ENCODE data around the gene CYP2W1.
A peak's percentile ranks its signal among the peaks of the same experiment; 100 is the strongest.
"Not testable (repeated sequence)": the region's sequence is repeated elsewhere in the genome, so short reads cannot be mapped to it uniquely, and the experiment has no call there.

The CYP2W1 gene

DNA sequence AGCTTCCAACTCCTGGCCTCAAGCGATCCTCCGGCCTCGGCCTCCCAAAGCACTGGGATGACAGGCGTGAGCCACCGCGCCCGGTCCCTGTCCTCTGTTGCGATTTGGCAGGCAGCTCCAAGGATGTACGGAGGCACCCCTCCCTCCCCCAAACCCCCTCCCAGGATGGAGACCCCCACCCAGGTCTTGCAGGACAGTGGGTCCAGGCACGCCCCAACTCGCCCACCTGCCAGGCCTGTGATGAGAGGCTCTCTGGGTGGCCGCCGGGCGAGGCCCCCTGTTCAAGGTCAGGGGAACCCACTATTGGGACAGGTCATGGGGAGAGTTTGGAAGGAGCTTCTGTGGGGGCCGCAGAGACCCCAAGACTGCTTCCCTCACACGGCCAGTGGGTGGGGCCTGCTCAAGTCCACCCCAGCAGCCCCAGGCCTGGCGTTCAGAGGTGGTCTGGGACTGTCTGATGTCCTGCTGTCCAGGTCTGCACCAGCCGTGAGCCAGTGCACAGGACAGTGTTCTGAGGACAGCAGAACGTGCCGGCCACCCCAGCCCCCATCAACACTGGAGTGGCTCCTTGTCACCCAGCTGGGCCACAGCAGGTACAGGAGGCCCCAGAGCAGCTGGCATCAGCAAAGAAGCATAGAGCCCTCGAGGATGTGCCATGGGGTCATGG, 31.0 kb upstream of the CYP2W1 start:
- ATAC-seq: no peak

DNA sequence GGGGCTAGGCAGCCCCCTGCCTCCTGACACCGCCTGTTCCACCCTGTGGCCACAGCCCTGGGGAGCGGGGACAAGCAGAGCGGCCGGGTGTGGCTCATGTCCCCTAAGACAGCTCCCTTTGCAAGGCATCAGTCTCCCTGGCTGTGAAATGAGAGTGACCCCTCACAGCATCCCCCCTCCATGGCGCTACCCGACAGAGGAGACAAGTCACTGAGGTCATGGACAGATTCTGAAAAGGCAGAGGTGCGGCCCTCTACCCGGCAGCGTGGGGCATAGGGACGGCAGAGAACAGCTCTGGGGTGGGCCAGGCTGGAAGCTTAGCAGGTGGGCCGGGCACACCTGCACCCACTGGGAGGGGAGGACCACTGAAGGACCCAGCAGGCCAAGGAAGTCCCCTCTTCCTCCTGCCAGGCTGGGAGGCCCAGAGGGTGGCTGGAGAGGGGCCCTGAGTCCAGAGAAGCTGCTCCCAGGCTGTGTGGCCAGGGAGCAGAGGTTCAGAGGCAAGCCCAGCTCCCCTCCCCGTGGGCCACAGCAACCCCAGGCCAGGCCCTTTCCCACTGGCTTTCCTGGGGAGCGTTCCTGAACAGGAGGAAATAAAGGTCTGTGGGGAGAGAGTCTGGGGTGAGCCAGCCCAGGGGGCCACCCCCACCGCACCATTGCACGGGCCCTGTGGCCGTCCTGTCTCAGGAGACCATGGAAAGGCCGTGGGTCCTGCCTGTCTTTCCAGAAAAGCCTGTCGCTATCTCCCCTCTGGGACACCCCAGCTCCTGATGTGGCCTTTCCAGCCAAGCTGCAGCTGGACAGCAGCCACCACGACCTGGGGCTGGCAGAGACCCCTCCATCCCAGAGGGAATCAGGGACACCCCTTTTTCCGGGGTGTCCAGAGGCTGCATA, 30.2 kb upstream of the CYP2W1 start:
- no peak for ATAC-seq

DNA sequence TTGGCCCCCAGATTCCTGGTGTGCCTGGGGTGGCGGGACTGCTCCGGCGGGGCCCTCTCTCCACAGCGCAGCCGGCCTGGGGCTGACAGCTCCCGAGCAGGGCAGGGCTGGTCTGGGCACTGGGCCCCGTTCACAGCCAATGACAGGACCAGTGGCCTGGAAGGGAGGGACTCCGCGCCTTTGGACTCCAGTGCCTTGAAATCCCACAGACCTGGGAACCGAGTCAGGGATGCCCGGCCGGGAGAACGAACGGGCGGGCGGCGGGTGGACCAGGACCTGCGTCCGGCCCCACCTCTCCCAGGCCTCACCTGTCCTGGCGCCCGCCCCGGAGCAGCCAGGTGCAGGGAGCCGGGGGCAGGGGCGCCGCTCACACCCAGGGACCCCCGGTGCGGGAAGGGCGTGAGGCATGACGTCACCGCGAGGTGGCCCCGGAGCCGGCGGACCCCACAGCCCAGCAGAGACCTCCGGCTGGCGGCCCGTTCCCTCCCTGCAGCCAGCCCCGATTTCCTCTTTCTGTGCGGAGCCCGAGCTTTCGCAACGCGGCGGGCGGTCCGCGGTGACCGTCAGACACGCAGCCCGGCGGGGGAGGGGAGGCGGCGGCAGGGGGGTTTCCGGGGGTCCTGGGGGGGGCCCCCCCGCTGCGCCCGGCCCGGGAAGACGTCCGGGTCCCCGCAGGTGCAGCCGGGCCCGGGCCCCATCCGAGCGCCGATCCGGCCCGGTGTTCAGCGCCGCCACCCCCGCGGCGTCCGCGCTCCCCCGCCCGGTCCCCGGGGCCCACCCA, 29.2 kb upstream of the CYP2W1 start:
- peak; percentile 15 to 30 for ATAC-seq

DNA sequence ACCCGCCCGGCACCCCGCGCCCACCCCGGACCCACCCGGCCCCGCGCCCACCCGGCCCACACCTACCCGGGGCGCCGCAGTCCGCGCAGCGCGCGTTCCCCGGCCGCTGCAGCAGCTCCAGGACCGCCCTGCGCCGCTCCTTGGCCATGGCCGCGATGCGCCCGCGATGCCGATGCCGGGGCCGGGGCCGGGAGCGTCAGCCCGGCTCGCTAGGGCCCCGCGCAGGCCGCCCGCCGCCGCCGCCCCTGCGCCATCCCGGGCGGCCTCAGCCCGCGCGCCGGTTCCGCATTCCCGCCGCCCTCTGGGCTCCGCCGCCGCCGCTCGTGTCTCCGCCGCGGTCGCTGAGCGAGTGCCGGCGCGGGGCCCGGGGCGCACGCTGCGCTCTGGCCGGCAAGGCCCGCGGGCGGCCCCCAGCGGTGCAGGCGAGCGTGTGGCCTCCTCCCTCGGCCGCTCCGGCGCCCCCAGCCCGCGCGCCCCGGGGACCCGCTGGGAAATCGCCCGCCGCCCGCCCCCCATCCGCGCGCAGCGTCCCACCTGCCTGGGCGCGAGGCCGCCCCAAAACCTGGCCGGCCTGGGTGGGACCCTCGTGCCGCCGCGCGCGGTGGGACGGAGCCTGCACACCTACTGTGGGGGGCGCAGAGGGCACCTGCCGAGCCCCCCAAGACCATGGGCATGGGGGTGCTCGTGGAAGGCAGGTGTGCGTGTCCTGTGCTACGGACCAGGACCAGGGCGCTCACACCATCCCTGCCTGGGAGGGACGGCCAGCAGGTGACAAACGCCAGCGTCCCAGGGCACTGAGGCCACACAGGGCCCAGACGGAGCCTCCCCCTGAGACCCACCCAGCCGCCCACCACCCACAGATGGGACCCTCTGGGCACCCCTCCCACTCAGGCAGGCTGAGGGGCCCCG, 28.4 kb upstream of the CYP2W1 start, which contains the start of gene ADAP1:
Gene ADAP1, minus strand, starts transcription at position 351 of the 909 bp plus-strand sequence. Its CDS starts 203 bp downstream, at position 148.
- ATAC-seq: peak; percentile 84 to 87

DNA sequence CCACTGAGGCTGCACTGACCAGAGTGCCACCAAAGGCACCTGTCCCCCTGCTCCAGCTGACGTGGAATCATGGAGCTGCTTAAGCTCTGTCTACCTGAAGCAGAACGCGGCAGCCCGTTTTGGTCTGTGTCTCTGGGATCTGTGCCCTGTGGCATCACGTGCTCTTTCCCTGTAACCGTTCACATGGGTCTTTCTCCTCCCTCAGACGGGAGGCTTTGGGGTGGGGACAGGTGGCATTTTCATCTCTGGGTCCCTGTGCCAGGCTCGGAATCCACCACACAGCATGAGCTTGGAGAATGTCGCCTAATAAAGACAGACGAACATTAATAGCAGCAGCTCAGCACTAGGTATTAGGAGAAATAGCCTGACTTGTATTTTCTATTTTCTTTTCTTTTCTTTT, 26.9 kb upstream of the CYP2W1 start:
- no peak for ATAC-seq

DNA sequence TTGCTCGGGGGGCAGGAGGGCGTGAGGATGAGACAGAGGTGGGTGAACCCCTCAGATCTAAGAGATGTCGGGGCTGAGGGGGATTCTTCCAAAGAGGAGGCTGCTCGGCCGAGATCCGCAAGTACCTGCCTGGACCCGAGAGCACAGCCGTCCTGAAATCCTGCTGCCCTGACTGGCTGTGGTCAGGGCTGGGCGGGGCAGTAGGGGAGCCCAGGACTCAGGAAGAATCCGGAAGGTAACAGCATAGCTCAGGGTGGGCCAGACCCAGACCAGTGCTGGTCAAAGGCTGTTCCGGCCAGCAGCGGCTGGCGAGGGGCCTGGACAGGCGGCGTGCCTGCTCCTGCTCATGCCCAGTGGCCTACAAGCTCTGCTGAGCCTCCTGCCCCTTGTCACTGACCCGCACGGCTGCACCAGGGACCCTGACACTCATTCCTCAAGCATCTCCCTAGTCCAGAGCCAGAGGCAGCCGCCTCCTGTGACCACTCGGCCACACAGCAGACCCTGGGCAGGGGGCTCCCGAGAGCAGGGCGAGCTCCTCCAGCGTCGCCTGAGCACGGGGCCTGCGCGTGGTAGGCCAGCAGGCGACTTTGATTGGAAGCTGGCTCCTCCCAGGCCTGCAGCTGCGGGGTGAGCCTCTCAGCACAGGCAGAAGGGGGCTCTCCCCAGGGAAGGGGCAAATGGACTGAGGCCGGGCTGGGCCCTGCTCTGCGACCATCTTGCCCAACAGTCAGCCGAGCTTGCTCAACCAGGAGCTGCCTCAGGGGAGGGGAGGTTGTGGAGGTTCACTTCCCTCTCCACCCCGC, 25.4 kb upstream of the CYP2W1 start:
- ATAC-seq: no peak

DNA sequence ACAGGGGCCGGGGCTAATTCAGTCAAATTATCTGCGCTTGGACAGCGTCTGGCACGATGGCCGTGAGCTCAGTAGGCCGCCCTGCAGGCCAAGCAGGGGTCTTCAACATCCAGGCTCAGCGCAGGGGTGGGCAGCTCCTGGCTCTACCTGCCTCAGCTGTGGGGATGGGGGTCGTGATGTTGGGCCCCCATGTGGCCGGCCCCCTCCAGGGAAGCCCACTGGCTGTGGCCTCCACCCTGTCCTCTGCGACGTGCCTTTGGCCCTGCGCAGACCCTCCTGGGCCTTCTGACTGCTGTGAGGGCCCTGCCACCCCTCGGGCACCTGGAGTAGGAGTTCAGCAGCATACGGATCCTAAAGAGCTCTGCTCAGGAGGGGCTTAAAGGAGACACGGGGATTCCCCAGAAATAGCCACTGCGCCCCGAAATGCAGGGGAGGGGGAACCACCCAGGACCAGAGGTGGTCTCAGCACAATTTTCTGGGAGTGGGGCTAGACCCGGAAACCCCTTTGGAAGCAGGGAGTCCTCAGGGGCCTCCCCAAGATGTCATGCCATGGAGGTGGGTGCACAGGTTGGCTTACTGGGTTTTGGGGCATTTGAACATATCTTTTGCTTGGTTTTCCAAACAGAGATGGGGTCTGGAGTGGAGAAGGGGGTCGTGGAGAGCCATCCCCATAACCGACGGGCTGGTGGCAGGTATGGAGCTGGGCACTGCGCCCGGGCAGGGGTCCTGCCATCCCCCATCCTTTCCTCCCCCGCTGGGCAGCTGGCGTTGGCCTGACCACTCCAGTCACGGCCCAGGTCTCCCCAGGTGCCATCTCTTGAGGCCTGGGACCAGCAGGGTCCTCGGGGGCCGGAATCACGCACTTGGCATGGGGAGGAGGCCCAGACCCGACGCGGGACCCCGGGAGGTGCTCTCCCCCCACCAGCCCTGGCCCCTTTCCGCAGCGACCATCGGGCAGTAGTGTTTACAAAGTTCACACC, 24.5 kb upstream of the CYP2W1 start:
- no peak for ATAC-seq

DNA sequence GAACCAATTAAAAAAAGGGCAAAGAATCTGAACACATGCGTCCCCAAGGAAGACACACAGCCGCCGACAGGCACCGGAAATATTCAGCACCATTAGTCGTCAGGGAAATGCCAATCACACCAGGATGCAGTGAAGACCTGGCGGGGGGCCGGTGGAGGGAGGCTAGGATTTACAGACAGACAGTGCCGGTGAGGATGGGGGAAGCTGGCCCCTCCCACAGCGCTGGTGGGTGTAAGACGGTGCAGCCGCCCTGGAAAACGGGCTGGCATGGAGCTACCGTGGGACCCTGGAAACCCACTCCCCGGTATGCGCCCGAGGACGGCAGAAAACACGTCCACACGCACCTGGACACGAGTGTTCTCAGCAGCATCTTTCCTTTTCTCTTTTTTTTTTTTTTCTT, 23.7 kb upstream of the CYP2W1 start:
- ATAC-seq: no peak

DNA sequence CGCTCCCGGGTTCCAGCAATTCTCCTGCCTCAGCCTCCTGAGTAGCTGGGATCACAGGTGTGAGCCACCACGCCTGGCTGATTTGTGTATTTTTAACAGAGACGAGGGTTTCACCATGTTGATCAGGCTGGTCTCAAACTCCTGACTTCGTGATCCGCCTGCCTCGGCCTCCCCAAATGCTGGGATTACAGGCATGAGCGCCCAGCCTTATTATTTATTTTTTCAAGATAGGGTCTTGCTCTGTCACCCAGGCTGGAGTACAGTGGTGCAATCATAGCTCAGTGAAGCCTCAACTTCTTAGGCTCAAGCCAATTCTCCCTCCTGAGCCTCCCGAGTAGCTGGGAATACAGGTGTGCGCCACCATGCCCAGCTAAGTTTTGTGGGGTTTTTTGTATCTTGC, 23.2 kb upstream of the CYP2W1 start:
- not testable (repeated sequence) for ATAC-seq

DNA sequence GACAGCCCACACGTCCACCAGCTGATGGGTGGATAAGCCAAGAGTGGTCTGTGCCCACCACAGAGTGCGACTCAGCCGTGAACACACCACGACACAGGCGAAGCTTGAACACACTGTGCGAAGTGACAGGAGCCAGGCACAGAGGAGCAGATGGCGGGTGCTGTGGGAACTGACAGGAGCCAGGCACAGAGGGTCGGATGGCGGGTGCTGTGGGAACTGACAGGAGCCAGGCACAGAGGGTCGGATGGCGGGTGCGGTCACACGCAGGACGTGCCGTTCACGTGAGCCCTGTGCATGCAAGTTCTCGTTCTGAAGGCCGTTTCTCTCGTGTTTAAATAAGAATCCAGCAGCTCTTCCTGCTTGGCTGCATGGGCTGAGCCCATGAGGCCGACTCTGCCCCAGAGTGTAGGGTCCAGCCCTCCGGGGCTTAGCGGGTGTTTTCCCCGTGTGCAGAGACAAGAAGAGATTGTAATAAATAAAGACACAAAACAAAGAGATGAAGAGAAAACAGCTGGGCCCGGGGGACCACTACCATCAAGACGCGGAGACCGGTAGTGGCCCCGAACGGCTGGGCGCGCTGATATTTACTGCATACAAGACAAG, 22.6 kb upstream of the CYP2W1 start:
- ATAC-seq: no peak

DNA sequence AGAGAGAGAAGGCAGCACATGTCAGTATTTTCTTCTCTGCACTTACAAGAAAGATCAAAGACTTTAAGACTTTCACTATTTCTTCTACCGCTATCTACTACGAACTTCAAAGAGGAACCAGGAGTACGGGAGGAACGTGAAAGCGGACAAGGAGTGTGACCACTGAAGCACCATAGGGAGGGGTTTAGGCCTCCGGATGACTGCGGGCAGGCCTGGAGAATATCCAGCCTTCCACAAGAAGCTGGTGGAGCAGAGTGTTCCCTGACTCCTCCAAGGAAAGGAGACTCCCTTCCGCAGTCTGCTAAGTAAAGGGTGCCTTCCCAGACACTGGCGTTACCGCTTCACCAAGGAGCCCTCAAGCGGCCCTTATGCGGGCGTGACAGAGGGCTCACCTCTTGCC, 22.0 kb upstream of the CYP2W1 start:
- ATAC-seq: not testable (repeated sequence)

DNA sequence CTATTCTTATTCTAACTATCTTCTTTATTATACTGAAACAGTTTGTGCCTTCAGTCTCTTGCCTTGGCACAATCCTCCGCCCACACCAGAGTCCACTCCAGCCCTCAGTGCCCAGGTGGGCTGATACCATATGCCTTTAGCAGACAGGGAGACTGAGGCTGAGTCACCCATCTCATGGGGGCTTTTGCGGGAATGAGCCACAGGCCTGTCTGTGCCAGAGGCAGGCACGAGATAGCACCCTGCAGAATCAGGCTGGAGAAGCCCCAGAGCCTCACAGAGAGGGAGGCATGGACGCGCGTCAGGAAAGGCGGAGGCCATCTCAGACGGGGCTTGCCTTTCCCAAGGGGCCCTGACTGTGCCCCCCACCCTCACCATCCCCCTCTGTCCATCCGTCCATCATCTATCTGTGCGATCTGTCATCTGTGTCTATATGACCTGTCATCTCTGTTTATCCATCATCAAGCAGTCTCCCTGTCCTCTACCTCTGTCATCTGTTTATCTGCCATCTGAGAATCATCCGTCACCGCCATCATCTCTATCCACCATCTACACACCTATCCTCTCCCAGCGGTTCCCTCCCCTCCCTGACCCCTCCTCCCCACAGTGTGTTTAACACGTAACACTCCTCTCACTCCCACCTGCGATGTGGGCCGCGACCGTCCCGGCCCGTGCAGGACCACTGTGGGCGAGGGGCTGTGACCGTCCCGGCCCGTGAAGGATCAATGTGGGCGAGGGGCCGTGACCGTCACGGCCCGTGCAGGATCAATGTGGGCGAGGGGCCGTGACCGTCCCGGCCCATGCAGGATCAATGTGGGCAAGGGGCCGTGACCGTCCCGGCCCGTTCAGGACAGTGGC, 21.2 kb upstream of the CYP2W1 start:
- no peak for ATAC-seq

DNA sequence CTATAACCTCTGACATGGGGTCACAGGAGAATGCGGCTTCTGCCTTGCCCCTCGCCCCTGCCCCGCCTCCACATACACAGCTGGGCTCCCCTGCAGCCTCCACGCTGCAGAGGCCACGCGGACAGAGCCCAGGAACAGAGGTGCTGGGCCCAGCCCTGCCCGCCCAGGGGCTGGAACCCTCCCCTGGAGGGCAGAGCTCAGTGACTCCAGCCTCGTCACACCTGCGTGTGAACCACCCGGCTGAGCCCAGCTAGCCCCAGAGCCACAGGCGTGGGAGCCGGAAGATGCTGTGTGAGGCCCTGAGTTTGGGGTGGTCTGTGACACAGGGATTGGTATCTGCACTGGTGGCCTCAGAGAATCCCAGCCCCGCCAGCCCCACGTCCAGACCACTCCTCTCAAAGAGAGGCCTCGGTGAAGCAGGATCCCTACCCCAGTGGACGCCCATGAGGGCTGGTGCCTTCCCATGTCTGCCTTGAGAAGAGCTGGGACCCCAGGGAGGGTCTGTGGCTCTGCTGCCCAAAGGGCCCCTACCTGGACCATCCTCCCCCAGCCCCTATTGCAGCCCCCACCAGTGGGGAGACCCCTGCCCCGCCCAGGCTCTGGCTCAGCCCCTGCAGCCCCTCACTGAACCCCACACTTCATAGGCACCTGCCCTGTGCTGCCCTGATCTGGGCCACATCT, 20.4 kb upstream of the CYP2W1 start:
- ATAC-seq: no peak

DNA sequence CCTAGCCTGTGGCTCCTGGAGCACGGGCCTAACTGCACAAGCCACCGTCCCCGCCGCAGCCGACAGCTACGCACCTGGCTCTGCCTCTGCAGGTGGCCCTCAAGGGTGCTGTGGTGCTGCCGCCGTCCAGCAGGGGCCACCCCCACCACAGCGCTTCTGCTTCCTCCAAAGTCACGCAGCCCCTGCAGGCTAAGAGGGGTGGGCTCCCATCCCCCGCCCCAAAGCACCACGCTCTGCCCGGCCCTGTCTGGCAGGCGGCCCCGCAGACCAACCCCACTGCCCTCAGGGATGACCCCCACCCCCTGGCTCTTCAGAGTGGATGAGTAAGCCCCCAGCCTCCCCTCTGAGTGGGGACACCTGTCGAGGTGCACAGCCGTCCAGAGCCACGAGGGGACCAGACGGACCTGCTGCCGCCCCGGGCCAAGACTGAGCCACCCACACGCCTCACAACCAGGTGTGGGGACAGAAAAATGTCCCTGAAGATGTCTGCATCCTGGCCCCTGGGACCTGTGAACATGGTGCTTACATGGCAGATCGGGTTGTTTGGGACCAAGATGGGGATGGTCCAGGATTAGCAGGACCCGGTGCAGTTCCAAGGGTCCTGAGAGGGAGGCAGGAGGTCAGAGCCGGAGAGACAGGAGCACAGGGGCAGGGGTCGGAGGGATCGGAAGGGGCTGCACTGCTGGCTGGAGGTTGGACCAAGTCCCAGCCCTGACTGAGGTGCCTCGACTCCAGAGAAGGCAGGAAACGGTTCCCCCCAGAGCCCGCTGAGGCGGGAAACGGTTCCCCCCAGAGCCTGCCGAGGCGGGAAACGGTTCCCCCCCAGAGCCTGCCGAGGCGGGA, 19.5 kb upstream of the CYP2W1 start:
- ATAC-seq: peak; percentile 56 to 65

DNA sequence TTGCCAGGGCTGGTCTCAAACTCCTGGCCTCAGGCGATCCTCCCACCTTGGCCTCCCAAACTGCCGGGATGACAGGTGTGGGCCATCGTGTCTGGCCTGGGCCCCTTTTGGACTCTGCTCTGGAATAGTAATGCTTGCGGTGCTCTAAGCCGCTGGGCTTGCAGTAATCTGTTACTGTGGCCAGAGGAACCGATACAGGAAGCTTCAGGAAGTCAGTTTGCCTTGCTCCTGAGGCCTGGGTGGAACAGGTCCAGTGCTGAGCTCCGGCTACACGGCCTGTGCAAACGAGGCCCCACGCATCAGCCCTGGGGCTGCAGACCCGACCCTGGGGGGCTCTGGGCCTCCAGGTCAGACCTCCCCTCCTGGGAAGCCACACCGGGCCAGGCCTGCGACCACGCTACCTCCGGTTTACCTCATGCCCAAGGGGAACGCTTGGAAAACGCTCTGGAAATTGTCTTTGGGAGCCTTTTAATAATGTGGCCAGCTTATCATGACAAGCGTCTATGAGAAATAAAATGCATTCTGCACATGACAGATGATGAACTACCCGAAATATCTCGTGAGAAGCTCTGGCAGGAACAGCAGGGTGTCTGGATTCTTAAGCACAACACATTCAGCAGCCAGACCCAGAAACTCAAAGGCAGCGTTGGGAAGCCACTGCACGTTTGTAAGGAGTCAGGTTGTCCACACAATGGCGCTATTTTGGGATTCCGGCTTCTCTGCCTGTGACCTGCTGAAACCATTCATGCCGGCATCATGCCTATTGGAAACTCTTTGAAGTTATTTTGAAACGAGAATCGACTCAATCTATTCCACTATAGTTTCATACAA, 18.4 kb upstream of the CYP2W1 start:
- ATAC-seq: no peak
